Activated CD8-positive, alpha-beta memory T cell treated with anti-CD3 and anti-CD28 coated beads for 48 hours (primary cell): ENCODE data around the gene CNR2.
"Not testable (repeated sequence)": the region's sequence is repeated elsewhere in the genome, so short reads cannot be mapped to it uniquely, and the experiment has no call there.

ENCODE experiments used
- DNase-seq, 3 experiments: peaks; one replicate each; pipeline ENCODE4 v3.0.0-alpha.2; 2020; ENCODE audit warnings: low read depth in 2 of 3, low spot score in 2 of 3

CNR2 gene

DNA sequence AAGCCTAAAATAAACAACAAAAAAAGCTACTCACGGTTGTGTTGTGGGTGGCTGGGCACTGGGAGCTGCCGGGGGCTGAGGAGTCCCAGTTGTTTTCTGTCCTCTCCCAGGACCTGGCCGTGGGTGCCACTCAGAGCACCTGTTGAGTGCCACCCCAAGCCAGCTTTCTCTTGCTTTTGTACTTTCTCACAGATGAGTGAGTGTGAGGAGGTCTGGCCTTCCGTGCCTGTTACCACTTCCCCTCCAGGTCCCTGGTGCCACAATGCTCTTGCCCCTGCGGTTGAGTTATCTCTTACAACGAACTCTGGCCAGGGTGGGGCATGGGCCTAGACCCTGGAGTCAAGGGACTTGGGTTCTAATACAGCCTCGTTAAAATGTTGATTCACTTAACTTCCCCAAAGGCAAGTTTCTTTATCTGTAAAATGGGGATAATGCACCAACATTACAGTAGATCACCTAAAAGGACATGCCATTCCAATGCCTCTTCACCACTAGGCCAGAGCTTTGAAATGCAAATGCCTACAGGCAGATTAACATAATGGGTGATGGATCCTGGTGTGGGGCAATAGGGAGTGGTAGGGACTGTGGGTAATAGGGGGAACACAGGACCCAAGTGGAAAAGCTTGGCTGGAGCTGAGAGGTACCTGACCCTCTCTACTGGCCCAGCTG is at the start of gene CNR2:
CNR2 (minus strand) TSS at position 151 of the 669 bp plus-strand sequence. CDS start 37,745 bp downstream, outside the sequence.
- no peak for DNase-seq

DNA sequence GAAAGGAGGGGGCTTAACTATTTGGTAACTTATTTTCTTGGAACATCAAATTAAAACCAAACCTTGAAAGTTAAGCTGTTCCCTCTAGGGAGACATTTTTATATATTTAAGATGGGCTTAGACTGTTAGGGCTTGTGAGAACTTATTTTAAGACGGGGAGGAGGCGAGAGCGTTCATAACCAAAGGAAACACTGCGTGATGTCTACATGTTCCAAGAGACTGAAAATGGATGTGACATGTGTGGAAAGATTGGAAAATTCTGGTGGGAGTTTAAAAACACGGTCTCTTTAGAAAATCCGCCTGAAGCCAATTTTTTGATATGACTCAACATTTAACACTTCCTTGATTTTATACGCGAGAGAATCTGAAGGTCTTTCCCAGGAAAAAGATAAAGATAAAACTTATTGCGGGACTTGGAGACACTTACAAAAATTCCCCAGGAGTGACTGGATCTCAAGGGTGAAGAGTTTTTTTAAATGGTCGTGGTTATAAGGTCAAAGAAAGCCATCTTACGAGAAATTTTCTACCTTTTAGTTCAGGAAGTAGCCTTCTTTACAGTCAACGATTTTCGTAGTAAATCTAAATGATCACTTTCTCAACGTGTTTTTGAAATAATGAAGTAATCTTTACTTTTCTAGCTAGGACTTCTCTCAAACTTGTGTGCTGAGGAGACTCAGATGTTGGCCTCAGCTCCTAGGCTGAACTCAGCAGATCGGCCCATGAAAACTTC is 47.3 kb upstream of the CNR2 start:
- DNase-seq: no peak

DNA sequence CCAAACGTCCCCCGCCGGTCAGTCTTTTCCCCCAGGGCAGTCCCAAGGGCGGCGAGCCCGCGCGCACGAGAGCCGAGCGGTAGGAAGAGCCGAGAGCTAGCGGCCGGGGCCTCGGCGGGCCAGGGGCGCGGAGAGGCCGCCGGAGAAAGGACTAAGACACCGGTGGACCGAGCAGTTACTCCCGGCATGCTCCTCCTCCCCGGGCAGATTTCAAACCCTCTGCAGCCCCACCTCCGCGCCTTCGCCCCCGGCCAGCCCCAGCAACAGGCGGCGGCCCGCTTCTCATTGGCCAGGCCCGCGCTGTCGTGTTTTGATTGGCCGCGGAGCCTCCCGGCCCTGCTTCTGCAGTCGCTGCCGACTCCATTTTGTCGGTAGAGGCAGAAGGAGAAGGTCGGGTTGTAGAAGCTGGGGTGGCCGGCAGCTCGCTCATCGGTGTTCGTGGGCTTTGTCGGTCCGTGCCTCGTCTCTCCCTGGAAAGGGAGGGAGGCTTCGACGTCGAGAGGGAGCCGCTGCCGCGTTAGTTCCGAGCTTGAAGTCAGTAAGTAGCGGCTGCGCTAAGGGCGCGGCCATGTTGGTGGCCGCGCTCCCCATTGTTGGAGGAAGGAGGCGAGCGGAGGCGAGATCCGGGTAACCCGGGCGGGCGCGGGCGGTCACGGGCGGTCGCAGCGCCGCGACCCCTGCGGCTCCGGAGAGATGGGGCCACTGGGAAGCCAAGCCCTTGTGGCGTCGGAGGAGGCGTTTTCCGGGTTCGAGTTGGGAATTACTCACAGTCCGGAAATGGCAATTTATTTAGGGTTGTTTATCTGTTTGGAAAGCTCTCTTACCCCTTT is 46.5 kb upstream of the CNR2 start, which contains the start of gene PNRC2:
PNRC2 (plus strand) TSS at position 368 of the 830 bp plus-strand sequence. CDS start 1,630 bp downstream, outside the sequence.
- peak; percentile 83 to 93 (median 93) for DNase-seq

DNA sequence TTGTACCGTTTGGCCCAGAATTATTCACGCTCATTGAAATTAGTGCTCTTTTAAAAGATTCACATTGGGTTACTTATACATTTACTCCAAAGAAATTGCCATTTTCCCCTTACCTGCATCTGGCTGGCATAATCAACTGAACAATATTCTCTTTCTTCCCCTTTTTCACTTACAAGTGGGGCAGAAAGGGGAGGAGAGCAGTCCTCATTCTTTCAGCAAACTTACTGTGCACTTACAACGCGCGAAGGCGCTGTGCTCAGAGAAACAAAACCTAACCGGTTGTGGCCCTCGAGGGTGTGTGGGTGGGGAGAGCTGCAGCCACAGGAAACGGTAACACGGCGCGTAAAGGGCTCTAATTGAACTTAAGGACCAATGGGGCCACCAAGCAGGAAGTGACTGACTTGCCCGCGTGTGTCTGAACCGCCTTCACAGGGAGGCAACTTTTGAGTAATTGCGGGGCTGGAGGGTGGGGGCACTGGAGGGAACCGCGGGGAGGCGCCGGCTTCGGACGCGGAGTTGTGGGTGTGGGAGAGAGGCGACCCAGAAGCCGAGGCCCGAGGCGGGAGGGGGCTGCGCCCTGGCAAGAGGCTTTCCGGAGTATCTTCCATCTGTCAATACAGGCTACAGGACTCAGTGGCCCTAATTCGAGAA is 45.8 kb upstream of the CNR2 start:
- peak; percentile 72 to 83 (median 77) for DNase-seq

DNA sequence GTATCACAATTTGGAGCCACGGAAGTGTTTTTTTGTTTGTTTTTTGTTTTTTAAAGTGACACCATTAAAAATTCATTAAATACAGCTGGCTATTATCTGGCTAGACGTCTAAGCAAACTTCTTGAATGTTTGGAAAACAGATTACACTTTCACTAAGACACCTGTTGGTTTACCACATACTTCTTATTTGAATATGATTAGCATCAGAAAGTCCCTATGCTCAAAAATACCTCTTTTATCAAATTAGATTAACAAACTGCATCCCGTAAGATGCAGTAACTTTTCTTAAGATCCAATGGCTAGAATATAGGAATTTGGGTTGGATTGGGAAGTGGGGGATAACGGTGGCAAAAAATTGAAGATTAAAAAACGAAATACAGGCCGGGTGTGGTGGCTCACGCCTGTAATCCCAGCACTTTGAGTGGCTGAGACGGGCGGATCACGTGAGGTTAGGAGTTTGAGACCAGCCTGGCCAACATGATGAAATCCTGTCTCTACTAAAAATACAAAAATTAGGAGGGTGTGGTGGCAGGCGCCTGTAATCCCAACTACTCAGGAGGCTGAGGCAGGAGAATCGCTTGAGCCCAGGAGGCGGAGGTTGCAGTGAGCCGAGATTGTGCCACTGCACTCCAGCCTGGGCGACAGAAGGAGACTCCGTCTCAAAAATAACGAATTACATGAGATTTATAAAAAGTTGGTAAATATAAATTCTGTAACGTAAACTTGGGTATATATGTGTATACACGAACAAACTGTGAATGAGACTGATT is 45.1 kb upstream of the CNR2 start:
- not testable (repeated sequence) for DNase-seq

DNA sequence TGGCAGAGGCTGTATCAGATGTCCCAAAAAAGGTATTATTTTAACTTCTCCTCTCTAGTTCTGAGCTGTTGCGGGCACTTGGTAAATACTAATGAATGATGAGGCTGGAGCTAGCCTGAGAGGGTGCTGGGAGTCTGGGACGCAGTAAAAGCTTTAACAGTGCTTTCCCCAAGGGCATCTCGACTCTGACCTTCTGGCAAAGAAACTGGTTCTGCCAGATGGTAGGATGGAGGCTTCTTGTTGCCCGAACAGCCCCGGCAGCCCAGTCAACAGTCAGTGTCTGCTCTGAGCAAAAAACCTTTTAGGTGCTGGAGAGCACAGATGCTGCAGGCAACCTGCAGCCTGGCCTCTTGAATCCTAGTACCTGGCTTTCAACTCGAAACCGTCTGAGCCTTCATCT is 43.9 kb upstream of the CNR2 start:
- DNase-seq: no peak

DNA sequence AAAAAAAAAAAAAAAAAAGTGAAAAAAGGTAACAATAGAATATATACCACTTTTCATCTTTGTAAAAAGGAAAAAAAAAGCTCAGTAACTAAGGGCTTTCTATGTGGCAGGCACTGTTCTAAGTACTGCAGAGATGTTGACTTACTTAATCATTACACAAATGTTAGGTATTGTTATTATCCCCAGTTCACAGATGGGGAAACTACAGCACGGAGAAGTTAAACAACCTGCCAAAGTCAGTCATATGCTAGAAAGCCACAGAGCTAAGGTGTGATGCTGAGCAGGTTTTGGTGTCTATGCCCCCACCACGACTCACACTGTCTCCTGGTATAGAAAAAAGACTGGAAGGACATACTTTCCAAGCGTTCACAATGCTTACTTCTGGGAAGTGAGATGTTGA is 39.9 kb upstream of the CNR2 start:
- no peak for DNase-seq

DNA sequence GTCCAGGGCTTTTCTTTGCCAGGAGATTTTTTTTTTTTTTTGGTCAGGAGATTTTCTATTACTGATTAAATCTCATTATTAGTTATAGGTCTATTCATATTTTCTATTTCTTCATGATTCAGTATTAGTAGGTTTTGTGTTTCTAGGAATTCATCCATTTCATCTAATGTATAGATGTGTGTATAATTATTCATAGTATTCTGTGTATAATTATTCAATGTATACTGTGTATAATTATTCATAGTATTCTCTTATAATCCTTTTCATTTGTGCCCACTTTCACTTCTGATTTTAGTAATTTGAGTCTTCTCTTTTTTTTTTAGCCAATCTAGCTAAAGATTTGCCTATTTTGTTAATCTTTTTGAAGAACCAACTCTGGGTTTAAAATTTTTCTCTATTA is 34.2 kb upstream of the CNR2 start:
- no peak for DNase-seq

DNA sequence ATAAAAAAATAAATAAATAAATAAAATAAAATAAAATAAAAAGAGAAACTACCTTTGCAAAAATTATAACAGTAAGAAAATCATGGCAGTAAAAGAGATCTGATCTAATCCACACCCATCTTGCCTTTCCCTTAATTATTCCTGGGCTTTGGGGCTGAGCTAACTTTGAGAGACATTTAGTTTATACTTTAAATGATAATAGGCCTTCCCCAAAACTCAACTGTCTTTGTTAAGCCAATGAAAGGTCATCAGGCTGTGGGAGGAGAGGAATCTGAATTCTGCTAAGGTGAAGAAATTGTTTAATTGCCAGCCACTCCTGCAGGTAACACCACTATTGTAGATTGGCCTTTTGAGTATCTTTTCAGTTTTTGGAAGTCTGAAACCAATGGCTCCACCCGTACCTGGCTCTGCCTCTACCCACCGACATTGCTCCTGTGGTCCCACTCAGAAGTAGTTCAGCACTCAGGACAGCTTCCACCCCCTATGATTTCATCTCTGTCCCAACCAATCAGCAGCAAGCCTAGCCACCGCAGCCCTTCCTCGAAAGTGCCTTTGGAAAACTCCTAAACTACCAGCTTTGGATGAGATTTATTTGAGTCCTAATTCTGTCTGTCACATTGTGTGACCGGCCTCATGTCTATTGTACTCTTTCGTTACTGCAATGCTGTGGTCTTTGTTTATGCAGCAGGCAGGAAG is 23.5 kb upstream of the CNR2 start:
- no peak for DNase-seq

DNA sequence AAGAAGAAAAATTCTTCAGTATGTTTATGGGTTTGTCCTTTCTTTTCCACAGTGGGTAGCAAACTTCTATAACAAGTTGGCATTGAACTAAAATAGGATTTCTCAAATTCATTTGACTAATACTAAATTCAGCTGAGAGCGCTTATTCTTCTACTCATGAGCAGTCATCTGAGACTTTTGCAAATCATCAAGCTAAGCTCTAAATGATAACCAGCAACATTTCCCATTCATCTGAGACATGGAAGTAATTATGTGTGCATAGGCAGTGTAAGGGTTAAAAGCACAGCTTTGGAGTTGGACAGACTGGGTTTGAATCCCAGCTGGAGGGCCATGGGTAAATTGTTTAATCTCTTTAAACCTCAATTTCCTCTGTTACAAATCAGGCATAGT is 18.3 kb upstream of the CNR2 start:
- no peak for DNase-seq

DNA sequence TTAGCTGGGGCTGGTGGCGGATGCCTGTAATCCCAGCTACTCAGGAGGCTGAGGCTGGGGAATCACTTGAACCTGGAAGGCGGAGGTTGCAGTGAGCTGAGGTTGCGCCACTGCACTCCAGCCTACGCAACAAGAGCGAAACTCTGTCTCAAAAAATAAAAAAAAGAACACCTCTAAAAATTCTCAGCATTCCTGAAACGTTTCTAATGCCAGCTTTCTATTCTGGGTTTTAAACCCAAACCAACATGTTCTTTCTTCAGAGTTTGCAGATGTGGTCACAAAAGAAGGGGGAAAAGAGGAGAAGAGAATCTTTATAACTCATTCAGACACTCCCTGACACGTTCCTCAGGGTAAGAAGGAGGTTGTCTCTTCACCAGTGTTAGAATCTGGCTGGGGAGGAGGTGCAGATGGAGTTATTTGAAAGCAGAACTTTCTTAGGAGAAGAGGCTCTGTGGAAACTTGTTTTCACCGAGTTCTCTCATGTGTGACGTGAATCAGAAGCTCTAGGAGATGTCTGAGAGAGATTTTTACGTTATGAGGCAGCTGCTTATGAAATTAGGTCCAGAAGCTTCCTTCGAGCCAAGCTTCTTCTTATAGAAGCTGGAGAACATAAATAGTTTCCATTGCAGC is 17.8 kb upstream of the CNR2 start:
- DNase-seq: no peak

DNA sequence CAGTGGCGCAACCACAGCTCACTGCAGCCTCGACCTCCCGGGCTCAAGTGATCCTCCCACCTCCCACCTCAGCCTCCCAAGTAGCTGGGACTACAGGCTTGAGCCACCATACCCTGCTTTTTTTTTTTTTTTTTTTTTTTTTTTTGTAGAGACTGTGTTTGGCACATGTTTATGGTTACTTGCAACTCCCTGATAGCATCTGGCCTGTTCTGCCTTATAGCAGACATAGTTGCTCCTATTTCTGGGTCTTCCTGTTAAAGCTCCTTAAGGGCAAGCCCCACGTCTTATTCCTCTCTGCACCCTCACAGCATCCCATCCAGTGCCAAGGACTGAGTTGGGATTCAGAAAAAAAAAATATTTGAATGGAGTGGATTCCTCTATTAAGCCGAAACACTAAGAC is 17.1 kb upstream of the CNR2 start:
- DNase-seq: no peak

DNA sequence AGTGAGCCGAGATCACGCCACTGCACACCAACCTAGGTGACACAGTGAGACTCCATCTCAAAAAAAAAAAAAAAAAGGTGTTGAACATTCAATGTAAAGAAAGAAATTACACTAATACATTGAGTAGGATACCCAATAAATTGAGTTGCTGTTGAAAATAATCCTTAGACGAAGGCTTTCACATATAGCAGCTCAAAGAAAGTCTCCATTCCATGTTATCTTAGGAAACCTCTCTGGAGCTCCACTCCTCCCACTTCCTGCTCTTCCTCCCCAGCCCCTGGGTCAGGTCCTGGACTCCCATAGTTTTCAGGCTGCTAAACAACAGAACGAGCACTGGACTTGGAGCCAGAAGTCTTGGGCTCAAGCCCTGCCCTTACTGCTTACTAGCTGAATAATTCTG is 15.6 kb upstream of the CNR2 start:
- no peak for DNase-seq

DNA sequence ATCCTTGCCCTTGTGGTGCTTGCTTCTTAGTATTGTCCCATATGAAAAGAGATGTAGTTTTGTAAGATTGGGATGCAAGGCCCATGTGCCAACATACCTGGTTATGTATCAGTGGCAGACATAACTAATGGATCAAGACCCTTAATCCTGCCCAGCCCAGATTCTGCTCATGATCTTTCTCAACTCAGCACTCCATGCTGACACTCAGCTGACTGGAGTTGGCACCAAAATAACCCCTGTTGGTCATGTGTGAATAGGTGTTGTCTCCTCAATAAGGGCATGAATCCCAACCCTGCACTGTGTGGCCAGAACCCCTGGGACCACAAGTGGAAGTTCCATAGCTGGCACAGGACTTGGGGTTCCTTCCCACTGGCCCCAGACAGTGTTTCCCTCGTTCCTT is 13.9 kb upstream of the CNR2 start:
- DNase-seq: no peak

DNA sequence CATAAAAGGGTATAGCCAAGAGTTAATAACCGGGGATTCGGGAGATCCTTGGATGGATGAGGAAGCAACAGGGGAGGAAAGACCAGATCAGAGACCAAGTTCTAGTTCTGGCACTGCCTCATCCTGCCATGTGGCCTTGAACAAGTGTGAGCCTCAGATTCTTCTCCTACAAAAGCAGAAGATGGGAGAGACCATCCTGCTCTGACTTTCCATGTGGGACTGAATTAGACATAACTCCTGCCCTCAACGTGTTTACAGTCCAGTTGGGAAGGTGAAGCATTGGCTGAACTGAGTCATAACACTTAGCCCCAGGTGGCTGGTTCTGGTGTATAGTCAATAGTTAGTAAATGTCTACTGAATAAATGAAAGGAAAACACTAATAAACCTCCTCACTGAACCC is 12.1 kb upstream of the CNR2 start:
- no peak for DNase-seq

DNA sequence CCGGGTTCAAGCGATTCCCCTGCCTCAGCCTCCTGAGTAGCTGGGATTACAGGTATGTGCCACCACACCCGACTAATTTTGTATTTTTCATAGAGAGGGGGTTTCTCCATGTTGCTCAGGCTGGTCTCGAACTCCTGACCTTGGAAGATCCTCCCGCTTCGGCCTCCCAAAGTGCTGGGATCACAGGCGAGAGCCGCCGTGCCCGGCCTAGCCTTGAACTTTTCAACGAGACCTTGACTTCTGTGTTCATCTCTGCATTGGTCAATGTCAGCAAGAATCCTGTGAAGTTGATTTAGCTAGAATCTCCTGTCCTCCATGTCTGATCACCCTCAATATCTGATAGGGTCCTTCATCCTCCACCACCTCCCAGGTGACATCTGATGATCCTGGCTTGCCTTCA is 11.4 kb upstream of the CNR2 start:
- DNase-seq: no peak

DNA sequence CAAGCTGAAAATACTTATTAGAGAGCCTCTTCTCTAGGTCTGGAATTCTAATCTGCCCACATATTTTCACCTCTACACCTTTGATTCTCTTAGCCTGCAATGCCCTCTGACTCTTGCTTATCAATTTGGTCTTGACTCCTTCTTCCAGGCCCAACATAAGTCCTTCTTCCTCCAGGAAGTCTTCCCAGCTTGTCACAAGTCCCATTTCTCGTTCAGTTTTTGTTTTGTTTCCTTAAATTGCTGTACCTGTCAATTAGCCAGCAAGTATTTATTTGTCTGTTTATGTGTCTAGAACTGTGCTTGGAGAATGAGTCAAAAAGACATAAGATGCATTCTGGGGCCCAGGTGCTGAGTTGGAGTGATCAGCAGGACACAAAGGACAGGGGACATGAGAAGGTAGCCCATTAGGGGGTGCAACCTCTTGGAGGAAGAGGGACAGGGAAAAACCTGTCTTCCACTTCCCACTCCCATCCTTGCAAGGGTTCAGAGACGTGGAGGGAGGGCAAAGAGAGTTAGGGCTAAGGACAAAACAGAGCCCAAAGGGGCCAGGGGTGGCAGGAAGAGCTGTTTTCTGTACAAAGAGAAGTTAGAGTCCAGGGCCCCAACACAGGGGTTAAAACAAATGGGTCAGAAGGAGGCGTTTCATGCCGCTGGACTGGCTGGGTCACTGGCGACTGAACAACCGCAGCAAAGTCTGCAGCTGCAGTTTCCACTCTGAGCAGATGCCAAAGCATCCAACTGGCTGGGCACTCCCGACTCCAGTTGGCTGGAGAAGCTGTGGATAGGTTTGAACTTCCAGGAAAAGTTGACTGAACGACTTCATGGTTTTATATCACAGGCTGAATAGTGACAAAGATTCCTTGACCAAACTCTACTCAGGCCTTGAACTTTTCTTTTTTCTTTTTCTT is 10.7 kb upstream of the CNR2 start:
- no peak for DNase-seq

DNA sequence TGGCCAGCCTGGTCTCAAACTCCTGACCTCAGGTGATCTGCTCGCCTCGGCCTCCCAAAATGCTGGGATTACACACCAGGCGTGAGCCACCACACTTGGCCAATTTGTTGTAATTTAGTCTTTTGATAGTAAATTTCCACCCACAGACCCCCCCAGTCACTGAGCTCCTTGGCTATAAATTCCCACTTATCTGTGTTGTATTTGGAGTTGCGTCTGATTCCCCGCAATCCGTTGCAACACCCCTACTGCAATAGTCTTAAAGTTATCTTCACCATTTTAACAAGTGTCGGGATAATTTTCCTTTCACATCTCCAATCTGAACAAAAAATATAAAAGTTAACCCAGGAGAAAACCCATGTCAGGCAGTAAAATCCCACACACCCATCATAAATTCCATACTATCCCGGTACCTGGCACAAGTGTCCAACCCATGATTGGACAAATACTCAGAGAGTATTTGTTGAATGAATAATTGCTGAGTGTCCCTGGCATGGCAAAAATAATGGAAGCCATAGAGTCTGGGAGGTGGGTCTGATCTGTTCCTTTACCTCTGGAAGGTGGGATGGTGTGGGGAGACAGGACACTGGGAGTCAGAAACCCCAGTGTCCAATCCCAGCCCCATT is 9.3 kb upstream of the CNR2 start:
- no peak for DNase-seq
